ENCODE data around the gene ASPN.

DNA sequence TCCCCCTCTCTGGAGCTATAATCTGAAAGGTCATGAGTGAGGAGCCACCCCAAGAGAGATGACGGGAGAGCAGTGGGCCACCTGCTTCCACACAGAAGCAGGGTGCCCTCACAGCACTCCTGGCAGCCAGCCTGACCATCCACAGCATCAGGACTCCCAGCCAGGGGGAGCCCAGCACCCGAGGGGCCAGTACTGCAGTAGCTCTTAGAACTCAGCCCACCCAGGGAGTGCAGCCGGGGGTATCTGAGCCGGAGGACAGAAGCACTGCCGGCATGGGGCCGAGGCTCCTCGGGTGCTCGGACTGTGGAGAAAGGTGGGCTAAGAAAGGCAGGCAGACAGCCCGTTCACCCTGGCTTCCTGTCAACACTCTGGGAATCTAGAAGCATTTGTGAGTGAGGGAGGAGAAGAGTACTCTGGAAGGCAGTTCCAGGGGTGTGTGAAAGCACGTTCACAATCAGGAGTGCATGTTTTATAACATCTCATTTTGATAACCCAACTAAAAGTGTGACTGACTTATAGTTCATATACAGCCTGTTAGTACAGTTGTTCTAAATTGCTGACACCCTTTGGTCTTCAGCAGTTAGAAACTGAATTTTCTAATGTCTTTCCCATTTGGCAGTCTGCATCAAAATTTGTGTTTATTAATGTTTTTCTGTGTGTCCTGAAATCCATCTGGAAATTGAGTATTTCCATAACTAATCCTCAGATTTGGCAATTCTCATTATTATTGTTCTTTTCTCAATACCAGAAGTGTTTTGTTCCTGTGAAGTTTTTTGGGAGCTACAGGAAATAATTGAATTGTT is 25.9 kb upstream of the ASPN start:
- TF ChIP-seq, protein P1, sequence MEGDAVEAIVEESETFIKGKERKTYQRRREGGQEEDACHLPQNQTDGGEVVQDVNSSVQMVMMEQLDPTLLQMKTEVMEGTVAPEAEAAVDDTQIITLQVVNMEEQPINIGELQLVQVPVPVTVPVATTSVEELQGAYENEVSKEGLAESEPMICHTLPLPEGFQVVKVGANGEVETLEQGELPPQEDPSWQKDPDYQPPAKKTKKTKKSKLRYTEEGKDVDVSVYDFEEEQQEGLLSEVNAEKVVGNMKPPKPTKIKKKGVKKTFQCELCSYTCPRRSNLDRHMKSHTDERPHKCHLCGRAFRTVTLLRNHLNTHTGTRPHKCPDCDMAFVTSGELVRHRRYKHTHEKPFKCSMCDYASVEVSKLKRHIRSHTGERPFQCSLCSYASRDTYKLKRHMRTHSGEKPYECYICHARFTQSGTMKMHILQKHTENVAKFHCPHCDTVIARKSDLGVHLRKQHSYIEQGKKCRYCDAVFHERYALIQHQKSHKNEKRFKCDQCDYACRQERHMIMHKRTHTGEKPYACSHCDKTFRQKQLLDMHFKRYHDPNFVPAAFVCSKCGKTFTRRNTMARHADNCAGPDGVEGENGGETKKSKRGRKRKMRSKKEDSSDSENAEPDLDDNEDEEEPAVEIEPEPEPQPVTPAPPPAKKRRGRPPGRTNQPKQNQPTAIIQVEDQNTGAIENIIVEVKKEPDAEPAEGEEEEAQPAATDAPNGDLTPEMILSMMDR (IDR thresholded peaks at IDR 0.05; ENCODE audit: poor library complexity, severe bottlenecking), result no peak
- TF ChIP-seq POLR2AphosphoS5 (IDR thresholded peaks at IDR 0.05), result no peak
- TF ChIP-seq RAD21 (conservative IDR thresholded peaks at IDR 0.05), result no peak
- TF ChIP-seq, protein P2, sequence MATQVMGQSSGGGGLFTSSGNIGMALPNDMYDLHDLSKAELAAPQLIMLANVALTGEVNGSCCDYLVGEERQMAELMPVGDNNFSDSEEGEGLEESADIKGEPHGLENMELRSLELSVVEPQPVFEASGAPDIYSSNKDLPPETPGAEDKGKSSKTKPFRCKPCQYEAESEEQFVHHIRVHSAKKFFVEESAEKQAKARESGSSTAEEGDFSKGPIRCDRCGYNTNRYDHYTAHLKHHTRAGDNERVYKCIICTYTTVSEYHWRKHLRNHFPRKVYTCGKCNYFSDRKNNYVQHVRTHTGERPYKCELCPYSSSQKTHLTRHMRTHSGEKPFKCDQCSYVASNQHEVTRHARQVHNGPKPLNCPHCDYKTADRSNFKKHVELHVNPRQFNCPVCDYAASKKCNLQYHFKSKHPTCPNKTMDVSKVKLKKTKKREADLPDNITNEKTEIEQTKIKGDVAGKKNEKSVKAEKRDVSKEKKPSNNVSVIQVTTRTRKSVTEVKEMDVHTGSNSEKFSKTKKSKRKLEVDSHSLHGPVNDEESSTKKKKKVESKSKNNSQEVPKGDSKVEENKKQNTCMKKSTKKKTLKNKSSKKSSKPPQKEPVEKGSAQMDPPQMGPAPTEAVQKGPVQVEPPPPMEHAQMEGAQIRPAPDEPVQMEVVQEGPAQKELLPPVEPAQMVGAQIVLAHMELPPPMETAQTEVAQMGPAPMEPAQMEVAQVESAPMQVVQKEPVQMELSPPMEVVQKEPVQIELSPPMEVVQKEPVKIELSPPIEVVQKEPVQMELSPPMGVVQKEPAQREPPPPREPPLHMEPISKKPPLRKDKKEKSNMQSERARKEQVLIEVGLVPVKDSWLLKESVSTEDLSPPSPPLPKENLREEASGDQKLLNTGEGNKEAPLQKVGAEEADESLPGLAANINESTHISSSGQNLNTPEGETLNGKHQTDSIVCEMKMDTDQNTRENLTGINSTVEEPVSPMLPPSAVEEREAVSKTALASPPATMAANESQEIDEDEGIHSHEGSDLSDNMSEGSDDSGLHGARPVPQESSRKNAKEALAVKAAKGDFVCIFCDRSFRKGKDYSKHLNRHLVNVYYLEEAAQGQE (IDR thresholded peaks at IDR 0.05; ENCODE audit: borderline replicate concordance), result no peak
- no peak for TF ChIP-seq EP300 (conservative IDR thresholded peaks at IDR 0.05; ENCODE audit: poor library complexity, severe bottlenecking)
- TF ChIP-seq EZH2 (IDR thresholded peaks at IDR 0.05; ENCODE audit: borderline replicate concordance, insufficient read depth, low read length, poor library complexity, severe bottlenecking), result no peak
- TF ChIP-seq SMC3 (conservative IDR thresholded peaks at IDR 0.05; ENCODE audit: poor library complexity), result no peak
- no peak for TF ChIP-seq TAF1 (IDR thresholded peaks at IDR 0.05; ENCODE audit: low read depth)
- TF ChIP-seq MXI1 (conservative IDR thresholded peaks at IDR 0.05; ENCODE audit: poor library complexity, severe bottlenecking), result no peak

All from neural cell (in vitro differentiated cells).